A549 (cell line): Measurements from ENCODE around the gene CFAP97D2. TPM values are rescaled to one million over a fixed set of nuclear protein-coding genes. Genes with fewer than 3 reads are reported as not detected.

Source experiments
- ATAC-seq, 2 experiments: fragments of 200-7000 bp in 1 of 2; fragments of >200 bp in 1 of 2; cut with Nextera tagmentation in 1 of 2; cut with Tn5 transposase in 1 of 2; 3 replicates each; pipeline versions ENCODE4 v1.8.0 to v1.9.1; 2018 to 2020; ENCODE audit warnings: mild to moderate bottlenecking in 1 of 2, moderate library complexity in 1 of 2
- CTCF ChIA-PET: fragments of 300-600 bp; sonication (Branson Sonifier 250); formaldehyde crosslinking; extraction: SDS; loops from one replicate; lab custom pipeline; 2021; ENCODE audit warnings: antibody characterized with exemption, inconsistent platforms; lab: Yijun Ruan, JAX
- POLR2A ChIA-PET: fragments of 350-600 bp; formaldehyde crosslinking; extraction: SDS; loops from one replicate; lab custom pipeline; 2021; ENCODE audit warnings: antibody characterized with exemption, inconsistent platforms; lab: Yijun Ruan, JAX
- DNase-seq, 2 experiments: peaks; one replicate each; pipeline versions ENCODE4 v3.0.0 to v3.0.0-alpha.2; 2011 to 2016; ENCODE audit warnings: low read depth in 1 of 2, low spot score in 1 of 2
- FAIRE-seq: peaks from 2 replicates; lab custom pipeline; 2011; peaks lifted over from hg19 to GRCh38; lab: Jason Lieb, UNC
- H3K27ac ChIP-seq, 2 experiments: fragments of >200 bp; sonication (Bioruptor Twin); formaldehyde crosslinking; 3 replicates each; pipeline ENCODE4 v1.5.1; 2016 to 2017
- H3K4me1 ChIP-seq: fragments of >200 bp; sonication (Bioruptor Twin); formaldehyde crosslinking; 3 replicates; pipeline ENCODE4 v1.6.1; 2016
- H3K4me2 ChIP-seq: fragments of >200 bp; sonication (Bioruptor Twin); formaldehyde crosslinking; 3 replicates; pipeline ENCODE4 v1.6.1; 2016
- H3K4me3 ChIP-seq: fragments of >200 bp; sonication (Bioruptor Twin); formaldehyde crosslinking; 3 replicates; pipeline ENCODE4 v1.5.1; 2016
- H3K9me3 ChIP-seq: fragments of >200 bp; sonication (Bioruptor Twin); formaldehyde crosslinking; 3 replicates; pipeline ENCODE4 v1.6.1; 2016
- ATOH8 ChIP-seq: fragments of 250-450 bp; sonication (Bioruptor Pico); IDR thresholded peaks from 2 replicates; pipeline ENCODE4 v1.5.0; 2020; ENCODE audit warnings: low read depth, mild to moderate bottlenecking, moderate library complexity
- BHLHE40 ChIP-seq: IDR thresholded peaks from 2 replicates; pipeline ENCODE4 v1.6.1; 2012; ENCODE audit warnings: low read depth, low read length, inconsistent platforms
- CHD4 ChIP-seq: fragments of 200-600 bp; sonication (generic); IDR thresholded peaks from 2 replicates; pipeline ENCODE4 v1.6.1; 2016; ENCODE audit warnings: antibody characterized with exemption, mild to moderate bottlenecking, borderline replicate concordance
- ELK1 ChIP-seq: fragments of 150-350 bp; IDR thresholded peaks from 2 replicates; pipeline ENCODE4 v1.6.1; 2014; ENCODE audit warnings: low read depth, mild to moderate bottlenecking, low read length
- HDAC2 ChIP-seq: fragments of 200-600 bp; sonication (generic); IDR thresholded peaks from 2 replicates; pipeline ENCODE4 v1.6.1; 2016
- HES2 ChIP-seq: fragments of >200 bp; sonication (Bioruptor Twin); formaldehyde crosslinking; IDR thresholded peaks from 2 replicates; pipeline ENCODE4 v1.6.1; 2016
- HEYL ChIP-seq: fragments of 250-450 bp; sonication (Bioruptor Pico); IDR thresholded peaks from 2 replicates; pipeline ENCODE4 v1.8.0; 2021; ENCODE audit warnings: mild to moderate bottlenecking, moderate library complexity
- HMGXB4 ChIP-seq: fragments of 250-450 bp; sonication (Bioruptor Pico); IDR thresholded peaks from 2 replicates; pipeline ENCODE4 v1.5.0; 2021; ENCODE audit warnings: mild to moderate bottlenecking, moderate library complexity, borderline replicate concordance
- KDM5A ChIP-seq: fragments of 200-600 bp; sonication (generic); IDR thresholded peaks from 2 replicates; pipeline ENCODE4 v1.6.1; 2016; ENCODE audit warnings: antibody characterized with exemption, mild to moderate bottlenecking
- MYC ChIP-seq: IDR thresholded peaks from 2 replicates; pipeline ENCODE4 v1.6.1; 2012; ENCODE audit warnings: mild to moderate bottlenecking, inconsistent platforms, low read length, improper control_type of control experiment, borderline replicate concordance
- NPAS2 ChIP-seq: fragments of 250-450 bp; sonication (Bioruptor Pico); IDR thresholded peaks from 2 replicates; pipeline ENCODE4 v1.8.0; 2022; ENCODE audit warnings: mild to moderate bottlenecking, moderate library complexity, borderline replicate concordance
- NR3C1 ChIP-seq: fragments of >200 bp; sonication (Bioruptor Twin); formaldehyde crosslinking; IDR thresholded peaks from 3 replicates; pipeline ENCODE4 v1.6.1; 2017
- RAD21 ChIP-seq, 2 experiments: fragments of >200 bp in 1 of 2; sonication (Bioruptor Twin) in 1 of 2; formaldehyde crosslinking in 1 of 2; IDR thresholded peaks in 1 of 2; conservative IDR thresholded peaks in 1 of 2; 2 replicates in 1 of 2; 3 replicates in 1 of 2; pipeline ENCODE4 v1.6.1; 2012 to 2018; ENCODE audit warnings: inconsistent platforms in 1 of 2
- RARB ChIP-seq: fragments of 250-450 bp; sonication (Bioruptor Pico); IDR thresholded peaks from 2 replicates; pipeline ENCODE4 v1.8.0; 2021; ENCODE audit warnings: mild to moderate bottlenecking, moderate library complexity
- SMC3 ChIP-seq: fragments of >200 bp; sonication (Bioruptor Twin); formaldehyde crosslinking; IDR thresholded peaks from 3 replicates; pipeline ENCODE4 v1.6.1; 2018; ENCODE audit warnings: inconsistent platforms
- TFCP2L1 ChIP-seq: fragments of 250-450 bp; sonication (Bioruptor Pico); IDR thresholded peaks from 2 replicates; pipeline ENCODE4 v1.5.0; 2021; ENCODE audit warnings: mild to moderate bottlenecking
- USF2 ChIP-seq: fragments of 450-650 bp; IDR thresholded peaks from 2 replicates; pipeline ENCODE4 v1.6.1; 2014; ENCODE audit warnings: antibody characterized with exemption
- ZC3H11A ChIP-seq: fragments of 450-650 bp; IDR thresholded peaks from 2 replicates; pipeline ENCODE4 v1.6.1; 2014; ENCODE audit warnings: antibody characterized with exemption, mild to moderate bottlenecking
- ZFP36 ChIP-seq: fragments of 450-650 bp; IDR thresholded peaks from 2 replicates; pipeline ENCODE4 v1.6.1; 2014; ENCODE audit warnings: borderline replicate concordance; ENCODE audit not compliant: partially characterized antibody
- WGBS: methylation state at CpG from one replicate; pipeline ENCODE4 v1.1.6; 2017; ENCODE audit errors: missing lambda C conversion rate; 5-methylcytosine and 5-hydroxymethylcytosine counted together
- polyA plus RNA-seq, 4 experiments: library from polyadenylated mRNA; depleted of rRNA in 3 of 4; stranded (reverse); fragments of >200 nt; fragmentation: RNase III in 1 of 4; extraction: RNeasy Plus Mini Kit Qiagen cat#74134 plus additional on column Dnase treatment in 1 of 4; gene quantifications; 2 replicates in 3 of 4; 3 replicates in 1 of 4; pipeline ENCODE4 v1.2.3, GENCODE V29; 2011 to 2017

CFAP97D2 gene
- polyA plus RNA-seq, 2 of the 4 experiments (the other 2 are of a cell fraction), result not detected

GRCh38 chr13:114185182-114185971, 6.3 kb downstream of the CFAP97D2 start:
- H3K27ac ChIP-seq, result no peak overlapping the region
- ATAC-seq (no peak), FAIRE-seq (no peak), DNase-seq (no peak)
- H3K4me2 ChIP-seq, result no peak overlapping the region
- no peak overlapping the region for H3K4me3 ChIP-seq
- WGBS, result 67% methylated on average over 3 of the region's 15 CpGs
- H3K9me3 ChIP-seq, result no peaks in the 10 kb centered on the region
- TF ChIP-seq HEYL (CRISPR knock-in tag) (no peak), TFCP2L1 (CRISPR knock-in tag) (no peak), SMC3 (no peak), NPAS2 (CRISPR knock-in tag) (no peak), HES2 (no peak), RAD21 (conservative IDR thresholded peaks at IDR 0.05 in 1 of 2, IDR thresholded peaks at IDR 0.05 in 1 of 2) (no peak)
- no peaks in the 10 kb centered on the region for H3K4me1 ChIP-seq
- CTCF ChIA-PET, result interaction anchor here (1.5 kb wide), 1 partner anchor 17 kb away, joined by 3 read pairs; no protein-coding TSS in a partner anchor
- POLR2A ChIA-PET, result no interaction called here

- no peak for DNase-seq
- ATAC-seq, result no peak
- H3K9me3 ChIP-seq, result no peaks in the 10 kb centered on the region
- 81% methylated on average over 3 of the region's 5 CpGs for whole genome bisulfite sequencing
- no peak overlapping the region for H3K4me3 ChIP-seq
- no peaks in the 10 kb centered on the region for H3K4me1 ChIP-seq
- no peak for FAIRE-seq
- H3K4me2 ChIP-seq, result no peak overlapping the region
- no peak overlapping the region for H3K27ac ChIP-seq
- TF ChIP-seq ATOH8 (CRISPR knock-in tag), result no peak
- no peak for TF ChIP-seq NR3C1
- TF ChIP-seq ELK1, result no peak
- no peak for TF ChIP-seq RARB (CRISPR knock-in tag)
- no peak for TF ChIP-seq KDM5A
- TF ChIP-seq MYC, result no peak
- no peak for TF ChIP-seq HMGXB4
- TF ChIP-seq NPAS2 (CRISPR knock-in tag), result no peak
- no peak for TF ChIP-seq ZC3H11A
- no peak for TF ChIP-seq CHD4
- no peak for TF ChIP-seq USF2
- no peak for TF ChIP-seq ZFP36
- no peak for TF ChIP-seq BHLHE40
- TF ChIP-seq HDAC2, result no peak
- TF ChIP-seq, all 56 proteins: peak for 0
- POLR2A ChIA-PET, result no interaction called here
- CTCF ChIA-PET, result interaction anchor here (1.3 kb wide), 1 partner anchor 31 kb away, joined by 3 read pairs; no protein-coding TSS in a partner anchor
Observed at GRCh38 chr13:114194853-114195252, 15.8 kb downstream of the CFAP97D2 start.
